Thyroid gland (tissue), 4 donors: ENCODE measurements around the gene CCDC136.

ENCODE experiments used
- POLR2A ChIP-seq, 2 donors: fragments of 450-650 bp; IDR thresholded peaks; one replicate each; pipeline ENCODE4 v1.6.1; 2017; ENCODE audit warnings: antibody characterized with exemption in 2 of 2, mild to moderate bottlenecking in 2 of 2, moderate library complexity in 1 of 2
- TF ChIP-seq, protein P1 (sequence below), 6 experiments: fragments of 200-600 bp in 3 of 6; fragments of 450-650 bp in 3 of 6; sonication (generic) in 3 of 6; IDR thresholded peaks; one replicate each; pipeline ENCODE4 v1.5.1; 2016 to 2019; ENCODE audit warnings: antibody characterized with exemption in 6 of 6, mild to moderate bottlenecking in 2 of 6, inconsistent platforms in 1 of 6, moderate library complexity in 1 of 6

DNA sequence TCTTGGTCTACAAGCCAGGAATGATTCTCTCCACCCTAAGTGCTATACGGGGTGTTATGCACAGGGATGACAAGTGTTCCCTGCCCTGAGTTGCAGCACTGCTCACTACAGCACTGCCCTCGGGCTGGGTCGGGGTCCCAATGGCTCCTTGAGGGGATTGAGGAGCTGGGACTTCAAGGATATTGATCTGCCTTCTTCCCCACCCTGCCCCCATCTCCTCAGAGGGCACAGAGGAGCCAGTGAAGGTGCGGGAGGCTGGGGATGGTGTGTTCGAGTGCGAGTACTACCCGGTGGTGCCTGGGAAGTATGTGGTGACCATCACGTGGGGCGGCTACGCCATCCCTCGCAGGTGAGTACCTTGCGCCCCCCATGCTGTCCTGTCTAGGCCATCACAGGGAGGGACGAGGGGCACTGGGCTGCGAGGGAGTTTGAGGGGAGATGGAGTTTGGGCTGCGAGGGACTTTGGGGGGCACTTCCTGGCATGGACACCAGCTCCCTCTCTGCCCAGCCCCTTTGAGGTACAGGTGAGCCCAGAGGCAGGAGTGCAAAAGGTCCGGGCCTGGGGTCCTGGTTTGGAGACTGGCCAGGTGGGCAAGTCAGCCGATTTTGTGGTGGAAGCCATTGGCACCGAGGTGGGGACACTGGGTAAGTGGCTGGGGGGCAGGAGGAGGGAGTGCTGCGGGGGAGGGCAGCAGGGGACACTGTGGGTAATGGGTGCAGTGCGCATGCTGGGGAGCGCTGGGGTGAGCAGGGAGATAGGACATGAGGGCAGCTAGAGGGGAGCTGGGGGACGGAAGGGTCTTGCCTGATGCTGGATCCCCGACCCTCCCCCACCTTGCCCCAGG is 48.8 kb downstream of the CCDC136 start:
- TF ChIP-seq, protein P1, sequence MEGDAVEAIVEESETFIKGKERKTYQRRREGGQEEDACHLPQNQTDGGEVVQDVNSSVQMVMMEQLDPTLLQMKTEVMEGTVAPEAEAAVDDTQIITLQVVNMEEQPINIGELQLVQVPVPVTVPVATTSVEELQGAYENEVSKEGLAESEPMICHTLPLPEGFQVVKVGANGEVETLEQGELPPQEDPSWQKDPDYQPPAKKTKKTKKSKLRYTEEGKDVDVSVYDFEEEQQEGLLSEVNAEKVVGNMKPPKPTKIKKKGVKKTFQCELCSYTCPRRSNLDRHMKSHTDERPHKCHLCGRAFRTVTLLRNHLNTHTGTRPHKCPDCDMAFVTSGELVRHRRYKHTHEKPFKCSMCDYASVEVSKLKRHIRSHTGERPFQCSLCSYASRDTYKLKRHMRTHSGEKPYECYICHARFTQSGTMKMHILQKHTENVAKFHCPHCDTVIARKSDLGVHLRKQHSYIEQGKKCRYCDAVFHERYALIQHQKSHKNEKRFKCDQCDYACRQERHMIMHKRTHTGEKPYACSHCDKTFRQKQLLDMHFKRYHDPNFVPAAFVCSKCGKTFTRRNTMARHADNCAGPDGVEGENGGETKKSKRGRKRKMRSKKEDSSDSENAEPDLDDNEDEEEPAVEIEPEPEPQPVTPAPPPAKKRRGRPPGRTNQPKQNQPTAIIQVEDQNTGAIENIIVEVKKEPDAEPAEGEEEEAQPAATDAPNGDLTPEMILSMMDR (IDR thresholded peaks at IDR 0.05), result no peak
- no peak for TF ChIP-seq POLR2A (IDR thresholded peaks at IDR 0.05)
